ENCODE results near the gene NOTO. TPM values are rescaled to one million over a fixed set of nuclear protein-coding genes. Genes with fewer than 3 reads are reported as not detected.
A peak's percentile ranks its signal among the peaks of the same experiment; 100 is the strongest.

Gene NOTO
- total RNA-seq, 1 experiment from 2014 or later: not detected

- no peak for DNase-seq (ENCODE audit: low read depth, low spot score)
- in situ Hi-C loops (cut with HindIII; ENCODE audit: low pct_unique_long_range_greater_than_20kb, low sequenced_read_pairs): no loop called here
These were observed 48.8 kb downstream of the NOTO start for GRCh38 chr2:73250872-73251846.

- no peak for DNase-seq (ENCODE audit: low read depth, low spot score)
These were observed 50.1 kb downstream of the NOTO start for GRCh38 chr2:73252238-73253027.

GRCh38 chr2:73253400-73253799, 51.0 kb downstream of the NOTO start:
- in situ Hi-C loops (cut with HindIII; ENCODE audit: low pct_unique_long_range_greater_than_20kb, low sequenced_read_pairs): no loop called here
- no peak for DNase-seq (ENCODE audit: low read depth, low spot score)

More at GRCh38 chr2:73252238-73253027, 50.1 kb downstream of the NOTO start:
- in situ Hi-C loops (cut with HindIII; ENCODE audit: low pct_unique_long_range_greater_than_20kb, low sequenced_read_pairs): no loop called here

GRCh38 chr2:73253901-73254300, 51.5 kb downstream of the NOTO start:
- in situ Hi-C loops (cut with HindIII; ENCODE audit: low pct_unique_long_range_greater_than_20kb, low sequenced_read_pairs): no loop called here

GRCh38 chr2:73254343-73255006, 52.1 kb downstream of the NOTO start:
- in situ Hi-C loops (cut with HindIII; ENCODE audit: low pct_unique_long_range_greater_than_20kb, low sequenced_read_pairs): no loop called here
- DNase-seq (ENCODE audit: low read depth, low spot score): no peak

More at GRCh38 chr2:73253901-73254300, 51.5 kb downstream of the NOTO start:
- no peak for DNase-seq (ENCODE audit: low read depth, low spot score)

- in situ Hi-C loops (cut with HindIII; ENCODE audit: low pct_unique_long_range_greater_than_20kb, low sequenced_read_pairs): no loop called here
- no peak for DNase-seq (ENCODE audit: low read depth, low spot score)
These were observed 52.8 kb downstream of the NOTO start for GRCh38 chr2:73255007-73255644.

- in situ Hi-C loops (cut with HindIII; ENCODE audit: low pct_unique_long_range_greater_than_20kb, low sequenced_read_pairs): no loop called here
- DNase-seq (ENCODE audit: low read depth, low spot score): no peak
These were observed 53.7 kb downstream of the NOTO start for GRCh38 chr2:73255907-73256617.

GRCh38 chr2:73256618-73256922, 54.2 kb downstream of the NOTO start:
- in situ Hi-C loops (cut with HindIII; ENCODE audit: low pct_unique_long_range_greater_than_20kb, low sequenced_read_pairs): no loop called here
- DNase-seq (ENCODE audit: low read depth, low spot score): no peak

- DNase-seq (ENCODE audit: low read depth, low spot score): no peak
- in situ Hi-C loops (cut with HindIII; ENCODE audit: low pct_unique_long_range_greater_than_20kb, low sequenced_read_pairs): no loop called here
These were observed 54.6 kb downstream of the NOTO start for GRCh38 chr2:73257021-73257420.

GRCh38 chr2:73257425-73258125, 55.2 kb downstream of the NOTO start:
- in situ Hi-C loops (cut with HindIII; ENCODE audit: low pct_unique_long_range_greater_than_20kb, low sequenced_read_pairs): no loop called here
- DNase-seq (ENCODE audit: low read depth, low spot score): no peak

GRCh38 chr2:73258186-73258912, 56.0 kb downstream of the NOTO start:
- in situ Hi-C loops (cut with HindIII; ENCODE audit: low pct_unique_long_range_greater_than_20kb, low sequenced_read_pairs): no loop called here
- no peak for DNase-seq (ENCODE audit: low read depth, low spot score)

GRCh38 chr2:73258913-73259215, 56.5 kb downstream of the NOTO start:
- in situ Hi-C loops (cut with HindIII; ENCODE audit: low pct_unique_long_range_greater_than_20kb, low sequenced_read_pairs): no loop called here
- no peak for DNase-seq (ENCODE audit: low read depth, low spot score)

GRCh38 chr2:73259276-73259675, 56.9 kb downstream of the NOTO start:
- no peak for DNase-seq (ENCODE audit: low read depth, low spot score)
- in situ Hi-C loops (cut with HindIII; ENCODE audit: low pct_unique_long_range_greater_than_20kb, low sequenced_read_pairs): no loop called here

- no peak for DNase-seq (ENCODE audit: low read depth, low spot score)
- in situ Hi-C loops (cut with HindIII; ENCODE audit: low pct_unique_long_range_greater_than_20kb, low sequenced_read_pairs): no loop called here
These were observed 57.4 kb downstream of the NOTO start for GRCh38 chr2:73259704-73260337.

GRCh38 chr2:73260338-73260984, 58.1 kb downstream of the NOTO start:
- in situ Hi-C loops (cut with HindIII; ENCODE audit: low pct_unique_long_range_greater_than_20kb, low sequenced_read_pairs): no loop called here
- peak; percentile 65 for DNase-seq (ENCODE audit: low read depth, low spot score)

Data from SK-MEL-5 (cell line).